AML-193 (cell line): ENCODE measurements around the gene CHRM4.
A peak's percentile ranks its signal among the peaks of the same experiment; 100 is the strongest.
"Not testable (repeated sequence)": the region's sequence is repeated elsewhere in the genome, so short reads cannot be mapped to it uniquely, and the experiment has no call there.

ENCODE experiments used
- DNase-seq, 2 experiments: peaks; one replicate each; lab custom pipeline; 2025; lab: John Stamatoyannopoulos, UW

The CHRM4 gene

DNA sequence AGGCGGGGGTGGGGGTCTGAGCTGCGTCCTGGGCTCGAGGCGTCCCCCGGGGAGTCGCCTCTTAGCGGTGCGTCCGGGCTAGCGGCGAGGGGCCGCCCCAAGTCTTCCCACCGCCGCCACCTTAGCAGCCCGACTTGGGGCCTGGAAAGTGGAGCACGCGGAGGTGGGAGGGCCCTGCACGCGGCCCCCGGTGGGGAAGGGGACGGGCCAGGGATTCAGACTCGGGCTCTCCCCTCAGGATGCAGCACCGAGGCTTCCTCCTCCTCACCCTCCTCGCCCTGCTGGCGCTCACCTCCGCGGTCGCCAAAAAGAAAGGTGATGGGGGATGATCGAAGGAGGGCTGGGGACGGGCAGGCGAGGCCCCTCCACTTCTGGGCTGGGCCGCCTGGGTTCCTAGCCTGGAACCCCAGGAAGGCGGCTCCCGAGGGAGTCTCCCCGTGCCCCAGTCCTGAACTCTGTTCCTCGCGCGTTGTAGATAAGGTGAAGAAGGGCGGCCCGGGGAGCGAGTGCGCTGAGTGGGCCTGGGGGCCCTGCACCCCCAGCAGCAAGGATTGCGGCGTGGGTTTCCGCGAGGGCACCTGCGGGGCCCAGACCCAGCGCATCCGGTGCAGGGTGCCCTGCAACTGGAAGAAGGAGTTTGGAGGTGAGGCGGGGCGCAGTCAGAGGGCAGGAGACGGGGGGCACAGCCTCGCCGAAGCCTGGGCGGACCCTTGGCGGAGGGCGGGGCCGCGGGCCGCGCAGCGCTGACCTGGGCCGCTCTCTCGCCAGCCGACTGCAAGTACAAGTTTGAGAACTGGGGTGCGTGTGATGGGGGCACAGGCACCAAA lies 9.5 kb downstream of the CHRM4 start:
- DNase-seq = no peak

DNA sequence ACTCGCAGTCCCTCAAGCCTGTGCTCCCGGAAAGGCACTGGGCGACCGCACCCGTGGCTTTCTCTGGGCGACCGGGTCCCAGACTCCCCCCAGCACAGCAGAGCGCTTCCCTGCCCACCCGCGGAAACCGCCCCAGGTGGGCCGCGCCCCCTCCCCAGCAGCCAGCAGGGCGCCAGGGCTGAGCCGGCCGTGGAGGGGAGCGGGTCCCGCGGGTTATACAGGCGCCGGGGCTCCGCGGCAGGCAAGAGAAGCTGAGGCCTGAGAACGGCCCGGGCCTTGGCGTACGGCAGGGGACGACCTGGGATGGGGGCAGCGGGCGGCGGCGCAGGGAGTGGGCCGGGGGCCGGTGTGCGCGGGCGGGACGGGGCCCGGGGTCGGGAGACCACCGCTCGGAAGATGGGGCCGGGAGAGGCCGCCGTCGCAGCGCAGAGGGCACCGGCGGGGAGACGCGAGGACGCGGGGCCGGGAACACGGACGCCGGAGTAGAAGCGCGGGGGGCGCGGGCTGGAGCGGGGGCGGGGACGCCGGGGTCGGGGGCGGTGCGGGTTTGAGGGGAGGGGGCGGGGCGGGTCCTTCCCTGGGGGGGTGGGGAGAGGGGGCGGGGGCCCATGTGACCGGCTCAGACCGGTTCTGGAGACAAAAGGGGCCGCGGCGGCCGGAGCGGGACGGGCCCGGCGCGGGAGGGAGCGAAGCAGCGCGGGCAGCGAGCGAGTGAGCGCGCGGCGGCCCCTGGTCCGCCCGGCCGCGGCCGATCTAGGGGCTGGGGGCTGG lies 10.3 kb downstream of the CHRM4 start, which contains the start of gene MDK:
MDK (plus strand) TSS at position 622 of the 771 bp plus-strand sequence. CDS start 389 bp downstream, outside the sequence.
- DNase-seq = no peak

DNA sequence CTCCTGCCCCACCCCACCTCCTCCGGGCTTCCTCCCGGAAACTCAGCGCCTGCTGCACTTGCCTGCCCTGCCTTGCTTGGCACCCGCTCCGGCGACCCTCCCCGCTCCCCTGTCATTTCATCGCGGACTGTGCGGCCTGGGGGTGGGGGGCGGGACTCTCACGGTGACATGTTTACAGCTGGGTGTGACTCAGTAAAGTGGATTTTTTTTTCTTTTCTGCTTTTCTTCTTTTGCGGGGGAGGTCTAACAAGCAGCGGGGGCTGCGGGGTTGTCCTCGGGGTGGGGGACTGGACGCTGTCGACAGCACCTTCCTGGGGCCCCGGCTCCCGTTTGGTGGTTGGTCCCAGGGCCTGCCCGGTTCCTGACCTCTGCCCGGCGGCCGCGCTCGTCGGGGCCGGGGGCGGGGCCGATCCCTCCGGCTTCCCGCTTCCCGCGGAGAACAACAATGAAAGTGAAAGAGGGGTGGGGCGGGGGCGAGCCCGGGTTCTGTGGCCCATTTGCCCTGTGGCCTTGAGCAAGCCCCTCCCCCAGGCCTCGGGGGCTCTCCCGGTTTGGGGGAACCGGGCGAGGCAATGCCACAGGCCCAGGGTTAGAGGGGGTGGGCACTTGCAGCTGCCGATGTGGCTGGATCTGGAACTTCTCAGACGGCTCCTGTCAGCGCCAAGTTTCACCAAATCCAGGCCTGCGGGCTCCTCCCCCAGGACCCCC lies 11.1 kb downstream of the CHRM4 start:
- DNase-seq = no peak

DNA sequence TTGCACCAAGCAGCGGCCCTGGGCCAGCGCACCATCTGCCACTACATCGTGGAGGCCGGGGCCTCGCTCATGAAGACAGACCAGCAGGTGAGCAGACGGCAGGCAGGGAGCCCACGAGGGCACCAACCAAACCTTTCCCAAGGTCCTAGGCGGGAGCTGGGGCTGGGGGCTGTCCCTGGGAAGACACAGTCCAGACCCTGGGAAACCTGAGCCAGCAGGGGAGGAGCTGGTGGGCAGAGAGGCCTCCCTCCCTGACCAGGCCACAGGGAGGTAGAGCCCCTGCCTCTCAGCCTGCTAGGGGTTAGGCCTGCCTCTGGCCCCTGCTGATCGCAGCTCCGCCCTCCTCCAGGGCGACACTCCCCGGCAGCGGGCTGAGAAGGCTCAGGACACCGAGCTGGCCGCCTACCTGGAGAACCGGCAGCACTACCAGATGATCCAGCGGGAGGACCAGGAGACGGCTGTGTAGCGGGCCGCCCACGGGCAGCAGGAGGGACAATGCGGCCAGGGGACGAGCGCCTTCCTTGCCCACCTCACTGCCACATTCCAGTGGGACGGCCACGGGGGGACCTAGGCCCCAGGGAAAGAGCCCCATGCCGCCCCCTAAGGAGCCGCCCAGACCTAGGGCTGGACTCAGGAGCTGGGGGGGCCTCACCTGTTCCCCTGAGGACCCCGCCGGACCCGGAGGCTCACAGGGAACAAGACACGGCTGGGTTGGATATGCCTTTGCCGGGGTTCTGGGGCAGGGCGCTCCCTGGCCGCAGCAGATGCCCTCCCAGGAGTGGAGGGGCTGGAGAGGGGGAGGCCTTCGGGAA lies 11.9 kb downstream of the CHRM4 start:
- not testable (repeated sequence) for DNase-seq

DNA sequence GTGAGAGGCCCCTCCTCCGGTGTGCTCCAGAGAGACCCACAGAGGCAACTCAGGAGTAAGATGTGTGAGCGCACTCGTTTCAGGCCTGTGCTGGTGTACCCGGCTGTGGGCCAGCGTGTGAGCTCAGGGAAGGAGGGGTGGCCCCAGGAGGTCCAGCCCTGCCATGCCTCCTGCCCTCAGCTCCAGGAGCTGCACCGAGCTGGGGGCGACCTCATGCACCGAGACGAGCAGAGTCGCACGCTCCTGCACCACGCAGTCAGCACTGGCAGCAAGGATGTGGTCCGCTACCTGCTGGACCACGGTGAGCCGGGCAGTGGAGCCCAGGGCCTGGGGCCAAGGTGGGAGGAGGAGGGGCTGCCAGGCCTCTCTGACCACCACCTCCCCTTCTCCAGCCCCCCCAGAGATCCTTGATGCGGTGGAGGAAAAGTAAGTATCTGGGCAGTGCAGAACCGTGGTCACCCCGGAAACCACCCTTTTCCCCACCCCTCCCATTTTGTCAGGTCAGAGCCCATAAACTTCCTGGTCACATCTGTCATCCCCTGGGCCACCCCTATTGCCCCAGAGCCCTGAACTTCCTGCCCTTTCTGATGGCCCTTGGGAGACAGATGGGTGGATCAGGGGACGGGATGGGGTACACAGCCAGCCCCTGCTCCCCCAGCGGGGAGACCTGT lies 12.6 kb downstream of the CHRM4 start:
- no peak for DNase-seq

DNA sequence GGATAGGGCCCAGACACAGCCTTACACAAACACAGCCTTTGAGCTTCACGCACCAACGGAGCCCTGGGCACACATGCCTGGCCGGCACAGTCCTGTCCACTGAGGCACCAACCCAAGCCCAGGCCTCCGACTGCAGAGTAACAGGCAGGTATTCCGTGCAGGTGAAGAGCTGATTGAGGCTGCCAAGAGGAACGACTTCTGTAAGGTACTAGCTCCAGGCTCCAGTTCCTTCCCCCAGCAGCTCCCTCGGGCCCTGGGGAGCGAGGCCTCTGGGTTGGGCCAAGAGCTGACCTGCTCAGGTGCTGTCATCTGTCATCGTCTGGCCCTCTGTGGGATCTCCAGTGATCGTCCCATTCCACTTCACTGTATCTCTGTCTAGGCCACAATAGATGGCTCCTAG lies 13.3 kb downstream of the CHRM4 start:
- no peak for DNase-seq

DNA sequence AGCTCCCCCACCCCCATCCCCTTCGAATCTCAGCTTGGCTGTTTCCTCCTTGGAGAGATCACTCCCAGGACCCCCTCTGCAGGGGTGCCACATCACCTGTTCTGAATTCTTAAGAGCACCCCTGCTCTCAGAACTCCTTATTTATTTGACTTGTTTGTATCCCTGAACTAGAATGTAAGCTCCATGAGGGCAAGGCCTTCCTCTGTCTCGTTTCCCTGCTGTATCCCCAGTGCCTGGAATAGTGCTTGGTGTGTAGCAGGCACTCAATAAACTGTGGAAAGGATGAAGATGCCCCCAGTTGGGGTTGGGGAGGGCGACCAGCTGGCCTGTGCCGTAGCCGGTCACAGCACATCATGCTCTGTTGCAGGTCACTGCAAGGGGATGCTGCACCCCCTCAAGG lies 13.7 kb downstream of the CHRM4 start:
- DNase-seq = no peak

DNA sequence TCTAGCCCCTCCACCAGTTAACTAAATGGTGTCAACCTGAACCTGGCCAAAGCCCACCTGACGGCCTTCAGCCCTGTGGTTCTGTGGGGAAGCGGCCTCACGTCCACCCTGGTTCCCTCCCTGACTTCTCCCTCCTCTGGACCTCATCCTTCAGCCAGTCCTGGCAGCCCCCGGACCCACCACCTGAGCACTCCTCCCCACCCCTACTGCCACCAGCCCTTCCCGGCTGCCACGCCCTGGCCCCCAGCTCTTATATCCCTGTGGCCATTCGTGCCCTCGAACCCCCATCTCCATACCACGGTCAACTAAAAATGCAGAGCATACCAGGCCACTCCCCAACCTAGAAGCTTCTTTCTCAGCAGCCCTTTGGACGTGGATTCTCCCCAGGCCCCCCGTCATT lies 14.3 kb downstream of the CHRM4 start:
- no peak for DNase-seq

DNA sequence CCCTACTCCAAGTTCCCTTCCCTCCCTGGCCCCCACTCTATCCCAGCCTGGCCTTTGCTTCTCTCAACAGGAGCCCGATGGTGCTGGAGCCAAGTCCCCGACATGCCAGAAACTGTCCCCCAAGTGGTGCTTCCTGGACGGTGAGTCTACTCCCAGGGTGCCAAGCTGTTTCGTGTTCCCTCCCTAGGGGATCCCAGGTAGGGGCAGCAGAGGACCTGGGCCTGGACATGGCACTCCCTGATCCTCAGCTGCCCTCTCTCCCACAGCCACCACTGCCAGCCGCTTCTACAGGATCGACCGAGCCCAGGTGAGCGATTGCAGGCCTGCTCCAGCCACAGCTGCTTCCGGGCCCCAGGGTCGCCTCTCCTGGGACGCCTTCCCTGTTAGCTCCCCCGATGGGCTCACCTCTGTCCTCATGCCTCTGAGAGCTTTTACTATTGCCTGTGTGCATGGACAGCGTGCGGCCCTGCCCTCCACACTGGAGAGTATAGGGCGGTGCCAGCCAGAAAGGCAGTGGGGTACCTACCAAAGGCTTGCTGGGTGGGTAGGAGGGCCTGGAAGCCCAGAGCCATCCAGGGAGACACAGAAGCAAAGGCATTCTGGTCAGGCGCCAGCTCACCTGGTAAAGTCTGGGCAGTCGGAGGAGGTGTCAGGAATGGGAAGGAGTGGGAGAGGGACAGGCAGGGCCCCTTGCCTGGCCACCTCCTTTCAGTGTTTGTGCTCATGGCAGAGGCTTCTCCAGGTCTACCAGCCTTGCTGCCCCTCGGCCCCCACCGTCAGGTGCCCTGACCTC lies 15.1 kb downstream of the CHRM4 start:
- no peak for DNase-seq

DNA sequence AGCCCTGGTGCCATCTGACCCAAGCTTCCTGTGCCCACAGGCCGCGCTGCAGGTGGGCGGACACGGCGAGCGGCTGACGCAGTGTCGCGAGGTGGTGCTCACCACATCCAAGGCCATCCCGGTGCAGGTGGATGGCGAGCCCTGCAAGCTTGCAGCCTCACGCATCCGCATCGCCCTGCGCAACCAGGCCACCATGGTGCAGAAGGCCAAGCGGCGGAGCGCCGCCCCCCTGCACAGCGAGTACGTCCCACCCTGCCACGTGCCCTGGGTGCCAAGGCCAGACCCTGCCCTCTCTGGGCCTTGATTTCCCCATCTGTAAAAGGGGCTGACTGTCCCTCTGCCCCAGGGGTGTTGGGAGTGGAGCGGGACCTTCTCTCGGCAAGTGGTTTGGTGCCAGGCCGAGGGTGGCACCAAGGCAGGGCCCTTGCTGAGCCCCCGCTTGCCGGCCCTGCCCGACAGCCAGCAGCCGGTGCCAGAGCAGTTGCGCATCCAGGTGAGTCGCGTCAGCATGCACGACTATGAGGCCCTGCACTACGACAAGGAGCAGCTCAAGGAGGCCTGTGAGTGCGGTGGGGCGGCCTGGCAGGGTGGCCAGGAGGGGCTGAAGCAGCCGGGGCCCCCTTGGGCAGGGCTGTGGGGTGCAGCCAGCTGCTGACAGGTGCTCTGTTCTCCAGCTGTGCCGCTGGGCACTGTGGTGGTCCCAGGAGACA lies 16.0 kb downstream of the CHRM4 start:
- DNase-seq = no peak

DNA sequence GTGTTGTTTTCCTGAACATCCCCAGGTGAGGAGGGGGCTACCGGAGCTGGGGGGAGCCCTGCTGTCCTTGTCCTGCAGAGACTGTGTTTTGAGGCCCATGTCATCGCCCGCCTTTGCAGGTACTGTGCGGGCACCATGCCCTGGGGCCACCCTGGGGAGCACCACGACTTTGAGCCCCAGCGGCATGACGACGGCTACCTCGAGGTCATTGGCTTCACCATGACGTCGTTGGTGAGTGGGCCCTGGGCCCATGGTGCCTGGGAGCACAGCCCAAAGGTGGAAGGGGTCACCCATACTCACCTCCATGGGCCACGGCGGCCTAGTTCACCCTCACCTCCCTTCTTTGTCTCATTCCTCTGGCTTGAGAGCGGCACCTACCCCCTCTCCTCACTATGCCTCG lies 16.8 kb downstream of the CHRM4 start:
- DNase-seq = no peak

DNA sequence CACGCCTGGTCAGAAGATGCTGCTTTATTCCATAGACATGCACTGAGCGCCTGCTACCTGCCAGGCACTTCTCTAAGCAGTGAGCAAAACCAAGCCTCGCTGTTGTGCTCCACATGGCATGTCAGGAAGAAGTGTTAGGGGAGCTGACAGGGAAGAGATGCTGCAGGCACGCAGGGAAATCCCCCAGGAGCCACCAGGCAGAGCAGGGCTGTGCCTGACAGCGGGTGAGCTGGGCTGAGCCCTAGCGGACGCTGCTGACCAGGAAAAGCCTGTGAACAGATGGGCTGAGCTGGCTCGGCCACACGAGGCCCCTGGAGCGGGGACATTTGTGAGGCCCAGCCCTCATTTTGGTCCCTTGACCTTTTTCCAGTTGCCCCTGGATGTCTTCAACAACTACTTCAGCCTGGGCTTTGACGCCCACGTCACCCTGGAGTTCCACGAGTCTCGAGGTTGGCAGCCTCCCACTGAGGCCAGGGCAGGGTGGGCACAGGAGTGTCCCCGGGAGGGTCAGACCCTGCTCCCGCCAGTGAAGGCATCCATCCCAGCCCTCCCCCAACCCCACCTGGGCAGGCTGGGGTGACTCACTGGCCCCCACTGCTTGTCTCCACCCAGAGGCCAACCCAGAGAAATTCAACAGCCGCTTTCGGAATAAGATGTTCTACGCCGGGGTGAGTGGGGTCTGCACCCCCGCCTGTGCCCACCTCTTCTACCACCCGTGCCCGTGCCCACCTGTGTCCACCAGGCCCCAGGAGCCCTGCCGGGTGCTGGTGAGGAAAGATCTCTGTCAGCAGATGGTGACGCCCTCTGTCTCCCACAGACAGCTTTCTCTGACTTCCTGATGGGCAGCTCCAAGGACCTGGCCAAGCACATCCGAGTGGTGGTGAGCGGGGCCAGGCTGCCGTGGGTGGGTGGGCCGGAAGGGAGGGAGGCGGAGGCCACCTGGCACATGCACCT lies 17.5 kb downstream of the CHRM4 start:
- DNase-seq = no peak

DNA sequence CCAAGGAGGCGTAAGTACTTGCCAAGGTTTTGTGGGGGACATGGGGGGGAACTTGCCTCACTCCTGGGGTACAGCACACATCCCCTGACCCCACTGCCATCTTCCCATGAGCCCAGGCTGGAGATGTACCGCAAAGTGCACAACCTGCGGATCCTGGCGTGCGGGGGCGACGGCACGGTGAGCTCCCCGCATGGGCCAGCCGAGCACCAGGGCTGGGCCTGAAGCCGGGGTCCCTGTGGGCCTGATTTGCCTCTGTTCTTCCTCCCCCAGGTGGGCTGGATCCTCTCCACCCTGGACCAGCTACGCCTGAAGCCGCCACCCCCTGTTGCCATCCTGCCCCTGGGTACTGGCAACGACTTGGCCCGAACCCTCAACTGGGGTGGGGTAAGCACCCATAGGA lies 19.1 kb downstream of the CHRM4 start:
- DNase-seq = not testable (repeated sequence)

DNA sequence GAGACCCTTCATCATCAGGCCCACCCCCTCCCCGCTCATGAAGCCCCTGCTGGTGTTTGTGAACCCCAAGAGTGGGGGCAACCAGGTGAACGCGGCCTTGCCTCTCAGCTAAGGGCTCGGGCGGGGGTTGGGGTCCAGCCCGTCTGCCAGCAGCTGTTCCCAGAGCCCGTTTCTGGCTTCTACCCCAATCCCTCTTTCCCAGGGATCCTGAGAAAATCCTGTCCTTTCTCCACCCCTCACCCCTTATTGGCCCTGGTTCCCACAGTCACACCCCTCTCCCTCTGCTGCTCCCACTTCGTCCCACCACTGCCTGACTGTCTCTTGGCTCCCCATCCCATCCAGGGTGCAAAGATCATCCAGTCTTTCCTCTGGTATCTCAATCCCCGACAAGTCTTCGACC lies 19.5 kb downstream of the CHRM4 start:
- DNase-seq = no peak

DNA sequence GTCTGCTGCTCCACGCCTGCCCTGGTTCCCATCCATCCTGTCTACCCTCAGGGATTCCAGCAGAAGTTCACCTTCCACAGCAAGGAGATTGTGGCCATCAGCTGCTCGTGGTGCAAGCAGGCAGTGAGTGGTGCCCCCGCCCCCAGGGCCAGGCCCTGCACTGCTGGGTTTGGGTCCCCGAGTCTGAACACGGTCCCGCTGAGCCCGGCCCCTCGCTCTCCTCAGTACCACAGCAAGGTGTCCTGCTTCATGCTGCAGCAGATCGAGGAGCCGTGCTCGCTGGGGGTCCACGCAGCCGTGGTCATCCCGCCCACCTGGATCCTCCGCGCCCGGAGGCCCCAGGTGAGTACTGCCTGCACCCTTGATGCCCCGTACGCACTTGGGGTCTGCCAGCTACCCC lies 20.3 kb downstream of the CHRM4 start:
- DNase-seq = not testable (repeated sequence)

DNA sequence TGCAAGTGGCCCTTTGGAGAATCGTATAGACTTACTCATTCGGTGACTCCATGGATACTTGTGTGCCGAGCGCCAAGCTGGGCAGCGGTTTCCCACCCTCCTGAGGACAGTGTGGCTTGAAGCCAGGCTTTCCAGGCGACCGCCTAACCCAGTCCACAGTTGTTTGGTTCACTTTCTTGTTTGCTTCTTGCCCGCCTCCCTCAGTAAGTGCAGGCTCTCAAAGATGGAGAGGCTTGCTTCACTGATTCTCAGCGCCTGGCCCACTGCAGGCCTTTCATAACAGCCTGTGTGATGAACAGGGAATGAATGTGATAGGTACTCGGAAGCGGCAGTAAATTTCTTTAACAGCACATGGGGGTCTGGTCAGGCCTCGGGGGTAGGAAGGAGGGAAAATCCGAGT lies 21.3 kb downstream of the CHRM4 start:
- DNase-seq = no peak

DNA sequence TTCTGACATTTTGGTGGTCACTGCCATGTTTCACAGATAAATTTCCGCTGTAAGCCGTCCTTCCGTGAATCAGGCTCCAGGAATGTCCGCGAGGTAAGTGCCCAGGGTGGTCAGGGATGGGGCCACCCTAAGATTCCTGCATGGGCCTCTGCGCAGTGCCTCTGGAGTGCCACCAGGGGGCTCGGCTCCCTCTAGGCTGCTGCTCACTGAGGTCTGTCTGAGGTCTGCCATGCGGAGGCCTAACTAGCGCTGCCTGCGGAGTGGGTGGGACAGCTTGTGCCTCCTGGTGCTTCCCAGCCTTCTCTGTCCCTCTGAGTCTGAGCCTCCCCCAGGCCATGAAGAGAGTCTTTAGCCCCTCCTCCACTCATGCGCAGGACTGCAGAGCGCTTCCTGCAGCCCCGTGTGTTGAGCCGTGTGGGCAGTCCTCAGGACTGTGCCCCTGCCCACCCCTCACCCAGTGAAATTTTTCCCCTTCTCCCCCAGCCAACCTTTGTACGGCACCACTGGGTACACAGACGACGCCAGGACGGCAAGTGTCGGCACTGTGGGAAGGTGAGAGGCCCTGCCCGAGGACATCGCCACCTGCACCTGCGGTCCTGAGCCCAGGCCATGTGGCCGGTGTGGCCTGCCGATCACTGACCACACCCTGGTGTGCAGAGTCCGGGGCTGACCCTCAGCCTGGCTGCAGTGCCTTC lies 22.0 kb downstream of the CHRM4 start:
- DNase-seq = peak in 1 of 2 experiments; percentile 19

DNA sequence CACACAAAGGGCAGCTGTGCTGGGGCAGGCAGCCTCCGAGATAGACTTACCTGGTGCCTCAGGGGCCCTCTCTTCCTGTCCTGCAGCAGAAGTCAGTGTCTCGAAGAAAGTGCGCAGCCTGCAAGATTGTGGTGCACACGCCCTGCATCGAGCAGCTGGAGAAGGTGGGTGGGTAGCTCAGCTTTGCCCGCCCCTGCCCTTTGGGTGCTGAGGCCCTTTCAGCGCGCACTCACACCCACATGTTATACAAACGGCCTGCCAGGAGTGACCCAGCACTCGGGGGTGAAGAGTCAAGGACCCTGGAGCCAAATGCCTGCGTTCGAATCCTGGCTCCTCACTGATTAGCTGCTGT lies 23.7 kb downstream of the CHRM4 start:
- no peak for DNase-seq
